HepG2 (cell line): ENCODE measurements around the gene ANK3. TPM values are rescaled to one million over a fixed set of nuclear protein-coding genes. Genes with fewer than 3 reads are reported as not detected.

ENCODE experiments used
- ATAC-seq: fragments of 200-7000 bp; cut with Tn5 transposase; 3 replicates; pipeline ENCODE4 v1.9.1; 2020; ENCODE audit warnings: mild to moderate bottlenecking, moderate library complexity
- BruUV-seq: library from RNA; stranded (reverse); fragments of 400-500 nt; replicated peaks from 2 replicates; lab custom pipeline; 2021; lab: Mats Ljungman, UMichigan
- CTCF ChIA-PET: fragments of 300-600 bp; formaldehyde crosslinking; extraction: SDS; loops from one replicate; lab custom pipeline; 2021; ENCODE audit warnings: low total read pairs, inconsistent platforms, low intra/inter-chr PET ratio; lab: Yijun Ruan, JAX
- POLR2A ChIA-PET: fragments of 350-600 bp; sonication (Branson Sonifier 250); formaldehyde crosslinking; loops from one replicate; lab custom pipeline; 2020; ENCODE audit warnings: antibody characterized with exemption, inconsistent platforms; lab: Yijun Ruan, JAX
- DNase-seq: peaks from one replicate; pipeline ENCODE4 v3.0.0-alpha.2; 2015; ENCODE audit warnings: low spot score
- FAIRE-seq: peaks from 3 replicates; lab custom pipeline; 2011; peaks lifted over from hg19 to GRCh38; lab: Jason Lieb, UNC
- H2AFZ ChIP-seq: one replicate; pipeline ENCODE4 v1.6.1; 2011; ENCODE audit warnings: low read length, inconsistent platforms
- H3K27ac ChIP-seq: fragments of 300-600 bp; 3 replicates; pipeline ENCODE4 v1.8.0; 2011; ENCODE audit warnings: mixed run types, mild to moderate bottlenecking, mixed read lengths, low read length, inconsistent platforms; ENCODE audit not compliant: insufficient read depth; ENCODE audit errors: extremely low read length
- H3K27me3 ChIP-seq, 2 experiments: fragments of 200-600 bp in 1 of 2; 2 replicates in 1 of 2; 3 replicates in 1 of 2; pipeline versions ENCODE4 v1.6.0 to v1.8.0; 2011; ENCODE audit warnings: low read length in 2 of 2, mild to moderate bottlenecking in 2 of 2, moderate library complexity in 2 of 2, inconsistent platforms in 1 of 2; ENCODE audit not compliant: insufficient read depth in 2 of 2, control insufficient read depth in 1 of 2
- H3K36me3 ChIP-seq, 2 experiments: fragments of 200-600 bp in 1 of 2; replicated peaks in 1 of 2; 2 replicates in 1 of 2; 3 replicates in 1 of 2; pipeline versions ENCODE4 v1.5.1 to v1.8.0; 2011; ENCODE audit warnings: low read length in 2 of 2, inconsistent platforms in 1 of 2; ENCODE audit not compliant: insufficient read depth in 2 of 2, control insufficient read depth in 1 of 2
- H3K4me1 ChIP-seq: 2 replicates; pipeline ENCODE4 v1.5.1; 2012; ENCODE audit warnings: low read length, inconsistent platforms; ENCODE audit not compliant: insufficient read depth
- H3K4me2 ChIP-seq: 2 replicates; pipeline ENCODE4 v1.6.0; 2011; ENCODE audit warnings: low read depth, low read length, inconsistent platforms
- H3K4me3 ChIP-seq, 3 experiments: fragments of 200-600 bp in 1 of 3; sonication (generic), shearing (Covaris generic) in 1 of 3; replicated peaks in 1 of 3; 2 replicates each; pipeline ENCODE4 v1.5.1; 2011 to 2016; ENCODE audit warnings: low read length in 3 of 3, inconsistent platforms in 2 of 3, low read depth in 2 of 3, mild to moderate bottlenecking in 2 of 3, control low read depth in 1 of 3, mixed read lengths in 1 of 3; ENCODE audit not compliant: insufficient read depth in 1 of 3
- H3K79me2 ChIP-seq: one replicate; pipeline ENCODE4 v1.6.1; 2011; ENCODE audit warnings: low read length, inconsistent platforms; ENCODE audit not compliant: insufficient read depth
- H3K9ac ChIP-seq: 2 replicates; pipeline ENCODE4 v1.6.0; 2011; ENCODE audit warnings: mild to moderate bottlenecking, low read depth, low read length, inconsistent platforms; ENCODE audit not compliant: insufficient read depth
- H3K9me3 ChIP-seq: 2 replicates; pipeline ENCODE4 v1.5.1; 2012; ENCODE audit warnings: mild to moderate bottlenecking, low read length
- H4K20me1 ChIP-seq: 2 replicates; pipeline ENCODE4 v1.6.0; 2011; ENCODE audit warnings: inconsistent platforms, mild to moderate bottlenecking, low read length, moderate library complexity; ENCODE audit not compliant: insufficient read depth
- ATF6 ChIP-seq: sonication (generic); formaldehyde crosslinking; conservative IDR thresholded peaks from 2 replicates; pipeline ENCODE4 v1.4.0; 2020; ENCODE audit warnings: missing genetic modification reagents
- CEBPG ChIP-seq: IDR thresholded peaks from 2 replicates; pipeline ENCODE4 v1.6.1; 2016
- FOXK1 ChIP-seq: sonication (generic); formaldehyde crosslinking; IDR thresholded peaks from 2 replicates; pipeline ENCODE4 v1.4.0; 2020; ENCODE audit warnings: low read depth, missing genetic modification reagents, borderline replicate concordance
- GLI4 ChIP-seq: sonication (generic); formaldehyde crosslinking; IDR thresholded peaks from 2 replicates; pipeline ENCODE4 v1.5.1; 2020; ENCODE audit warnings: missing genetic modification reagents, mild to moderate bottlenecking, moderate library complexity, borderline replicate concordance
- JUND ChIP-seq: sonication (generic); formaldehyde crosslinking; IDR thresholded peaks from 2 replicates; pipeline ENCODE4 v1.8.0; 2022; ENCODE audit warnings: mild to moderate bottlenecking, missing genetic modification reagents
- KLF6 ChIP-seq: IDR thresholded peaks from 2 replicates; pipeline ENCODE4 v1.8.0; 2016; ENCODE audit warnings: missing biosample characterization, missing genetic modification reagents
- MTA3 ChIP-seq: sonication (generic); formaldehyde crosslinking; IDR thresholded peaks from 2 replicates; pipeline ENCODE4 v1.4.0; 2020; ENCODE audit warnings: missing genetic modification reagents
- MZF1 ChIP-seq: sonication (generic); formaldehyde crosslinking; IDR thresholded peaks from 2 replicates; pipeline ENCODE4 v1.8.1; 2023; ENCODE audit warnings: mild to moderate bottlenecking, missing genetic modification reagents, borderline replicate concordance
- NFIB ChIP-seq: sonication (generic); formaldehyde crosslinking; IDR thresholded peaks from 2 replicates; pipeline ENCODE4 v1.9.0; 2021; ENCODE audit warnings: missing genetic modification reagents, mild to moderate bottlenecking, borderline replicate concordance
- ZBTB3 ChIP-seq: sonication (generic); formaldehyde crosslinking; IDR thresholded peaks from 2 replicates; pipeline ENCODE4 v1.4.0; 2020; ENCODE audit warnings: low read depth, mild to moderate bottlenecking, moderate library complexity, missing genetic modification reagents, borderline replicate concordance
- ZNF207 ChIP-seq: fragments of 450-650 bp; IDR thresholded peaks from 2 replicates; pipeline ENCODE4 v1.6.1; 2016; ENCODE audit warnings: antibody characterized with exemption, borderline replicate concordance
- ZNF44 ChIP-seq: sonication (generic); formaldehyde crosslinking; IDR thresholded peaks from 2 replicates; pipeline ENCODE4 v1.5.1; 2020; ENCODE audit warnings: mild to moderate bottlenecking, missing genetic modification reagents
- ZNF629 ChIP-seq: sonication (generic); formaldehyde crosslinking; conservative IDR thresholded peaks from 2 replicates; pipeline ENCODE4 v1.5.0; 2020; ENCODE audit warnings: missing genetic modification reagents
- WGBS: methylation state at CpG from one replicate; pipeline ENCODE4 v1.1.6; 2017; ENCODE audit warnings: low lambda C conversion rate; 5-methylcytosine and 5-hydroxymethylcytosine counted together
- in situ Hi-C: cut with HindIII; loops from 2 replicates; pipeline ENCODE4 v1.10.0; 2017; ENCODE audit warnings: low pct_unique_long_range_greater_than_20kb; ENCODE audit not compliant: extremely low pct_ligation_motif_present
- intact Hi-C: fragments of 100-400 bp; cut with micrococcal nuclease; formaldehyde crosslinking; loops from one replicate; pipeline ENCODE4 v1.10.0; 2022; ENCODE audit not compliant: unreplicated experiment
- polyA plus RNA-seq, 8 experiments: library from polyadenylated mRNA; depleted of rRNA in 3 of 8; stranded (reverse) in 7 of 8; unstranded in 1 of 8; fragments of >200 nt; fragmentation: Illumina TruSeq in 4 of 8; extraction: Trizol in 4 of 8; gene quantifications; 2 replicates each; pipeline versions ENCODE4 v1.2.1 to v1.2.3, GENCODE V29; 2011 to 2016; ENCODE audit warnings: low read depth in 4 of 8, missing spikeins in 1 of 8, mixed read lengths in 1 of 8; ENCODE audit not compliant: insufficient read depth in 1 of 8
- total RNA-seq, 5 experiments: library from RNA; depleted of rRNA; stranded (reverse); fragments of >200 nt; fragmentation: Illumina TruSeq; extraction: Trizol; gene quantifications; 2 replicates each; pipeline ENCODE4 v1.2.3, GENCODE V29; 2016; ENCODE audit warnings: low read depth in 1 of 5
- TF ChIP-seq, protein P1 (sequence below): sonication (generic); formaldehyde crosslinking; IDR thresholded peaks from 2 replicates; pipeline ENCODE4 v1.5.0; 2020; ENCODE audit warnings: missing genetic modification reagents
- TF ChIP-seq, protein P2 (sequence below): IDR thresholded peaks from 2 replicates; pipeline ENCODE4 v1.6.1; 2016; ENCODE audit warnings: mild to moderate bottlenecking, missing biosample characterization, missing genetic modification reagents

ANK3 gene
- total and polyA plus RNA-seq, 2 of the 13 experiments (the other 11 are each of a cell fraction or from before 2014, with no cell fraction given): not detected

- TF ChIP-seq MTA3 (CRISPR knock-in tag): no peak
- TF ChIP-seq NFIB (CRISPR knock-in tag): no peak
- TF ChIP-seq, protein P1, sequence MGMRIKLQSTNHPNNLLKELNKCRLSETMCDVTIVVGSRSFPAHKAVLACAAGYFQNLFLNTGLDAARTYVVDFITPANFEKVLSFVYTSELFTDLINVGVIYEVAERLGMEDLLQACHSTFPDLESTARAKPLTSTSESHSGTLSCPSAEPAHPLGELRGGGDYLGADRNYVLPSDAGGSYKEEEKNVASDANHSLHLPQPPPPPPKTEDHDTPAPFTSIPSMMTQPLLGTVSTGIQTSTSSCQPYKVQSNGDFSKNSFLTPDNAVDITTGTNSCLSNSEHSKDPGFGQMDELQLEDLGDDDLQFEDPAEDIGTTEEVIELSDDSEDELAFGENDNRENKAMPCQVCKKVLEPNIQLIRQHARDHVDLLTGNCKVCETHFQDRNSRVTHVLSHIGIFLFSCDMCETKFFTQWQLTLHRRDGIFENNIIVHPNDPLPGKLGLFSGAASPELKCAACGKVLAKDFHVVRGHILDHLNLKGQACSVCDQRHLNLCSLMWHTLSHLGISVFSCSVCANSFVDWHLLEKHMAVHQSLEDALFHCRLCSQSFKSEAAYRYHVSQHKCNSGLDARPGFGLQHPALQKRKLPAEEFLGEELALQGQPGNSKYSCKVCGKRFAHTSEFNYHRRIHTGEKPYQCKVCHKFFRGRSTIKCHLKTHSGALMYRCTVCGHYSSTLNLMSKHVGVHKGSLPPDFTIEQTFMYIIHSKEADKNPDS (CRISPR knock-in tag): no peak
- no peak for TF ChIP-seq ZNF207
- no peak for TF ChIP-seq KLF6 (CRISPR knock-in tag)
- TF ChIP-seq, protein P2, sequence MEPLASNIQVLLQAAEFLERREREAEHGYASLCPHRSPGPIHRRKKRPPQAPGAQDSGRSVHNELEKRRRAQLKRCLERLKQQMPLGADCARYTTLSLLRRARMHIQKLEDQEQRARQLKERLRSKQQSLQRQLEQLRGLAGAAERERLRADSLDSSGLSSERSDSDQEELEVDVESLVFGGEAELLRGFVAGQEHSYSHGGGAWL (CRISPR knock-in tag): no peak
- no peak for TF ChIP-seq ZBTB3 (CRISPR knock-in tag)
- no peak for TF ChIP-seq FOXK1
- TF ChIP-seq ZNF629 (CRISPR knock-in tag): no peak
- TF ChIP-seq JUND (CRISPR knock-in tag): no peak
- TF ChIP-seq ZNF44 (CRISPR knock-in tag): no peak
- TF ChIP-seq ATF6 (CRISPR knock-in tag): no peak
- TF ChIP-seq CEBPG (CRISPR knock-in tag): no peak
- no peak for TF ChIP-seq GLI4 (CRISPR knock-in tag)
- no peak for TF ChIP-seq MZF1 (CRISPR knock-in tag)
- CTCF ChIA-PET: no interaction called here
- no peaks in the 10 kb centered on the region for H3K79me2 ChIP-seq
- H3K9ac ChIP-seq: no peak overlapping the region
- ATAC-seq: no peak
- POLR2A ChIA-PET: no interaction called here
- H3K27me3 ChIP-seq: no peaks in the 10 kb centered on the region; a peak in 1 of 5 replicates
- WGBS: 46% methylated on average over 7 of the region's 7 CpGs
- H3K27ac ChIP-seq: no peak overlapping the region
- no peaks in the 10 kb centered on the region for H4K20me1 ChIP-seq
- BruUV-seq: no TSS peak
- no peak for DNase-seq
- no peak for FAIRE-seq
- H3K9me3 ChIP-seq: no peaks in the 10 kb centered on the region
- H3K4me2 ChIP-seq: no peak overlapping the region
- intact Hi-C loops: no loop called here
- H3K4me3 ChIP-seq: no peak overlapping the region
- no peak overlapping the region for H2AFZ ChIP-seq
- in situ Hi-C loops: no loop called here
- H3K4me1 ChIP-seq: 0 out of 2 replicates have a peak, but pooled peaks cover 8% of the 10 kb centered on the region
- H3K36me3 ChIP-seq: no peaks in the 10 kb centered on the region
Observed at GRCh38 chr10:60141896-60142559, 247.6 kb downstream of the ANK3 start.
